MV-4-11 (cell line): ENCODE results near the gene ERBB2.
"Not testable (repeated sequence)": the region's sequence is repeated elsewhere in the genome, so short reads cannot be mapped to it uniquely, and the experiment has no call there.

Experiments
- DNase-seq: peaks from one replicate; lab custom pipeline; 2025; lab: John Stamatoyannopoulos, UW

ERBB2 gene

DNA sequence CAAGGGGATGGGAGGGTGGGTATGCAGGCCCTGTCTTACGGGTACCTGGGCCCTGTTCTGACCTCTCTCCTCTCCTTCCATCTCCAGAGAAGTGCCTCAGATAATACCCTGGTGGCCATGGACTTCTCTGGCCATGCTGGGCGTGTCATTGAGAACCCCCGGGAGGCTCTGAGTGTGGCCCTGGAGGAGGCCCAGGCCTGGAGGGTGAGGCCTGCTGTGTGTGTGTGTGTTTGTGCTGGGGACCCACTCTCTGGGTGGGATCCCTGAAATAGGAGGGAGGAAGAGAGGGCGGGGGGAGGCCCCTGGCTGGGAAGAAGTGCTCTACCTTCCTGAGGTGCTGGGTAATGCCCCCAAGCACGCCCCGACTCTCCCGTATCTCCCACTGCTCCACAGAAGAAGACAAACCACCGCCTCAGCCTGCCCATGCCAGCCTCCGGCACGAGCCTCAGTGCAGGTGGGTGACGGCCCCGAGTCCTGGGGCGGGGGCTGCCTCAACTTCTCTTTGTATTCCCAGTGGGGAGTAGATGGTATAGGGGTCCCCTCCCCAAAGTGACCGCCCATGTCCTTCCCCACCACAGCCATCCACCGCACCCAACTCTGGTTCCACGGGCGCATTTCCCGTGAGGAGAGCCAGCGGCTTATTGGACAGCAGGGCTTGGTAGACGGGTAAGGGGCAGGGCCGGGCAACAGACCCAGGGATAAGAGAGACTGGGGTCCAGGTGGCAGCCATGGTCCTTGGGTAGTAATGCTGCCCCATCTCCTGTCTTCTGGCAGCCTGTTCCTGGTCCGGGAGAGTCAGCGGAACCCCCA is 45.7 kb downstream of the ERBB2 start:
- DNase-seq, result no peak

DNA sequence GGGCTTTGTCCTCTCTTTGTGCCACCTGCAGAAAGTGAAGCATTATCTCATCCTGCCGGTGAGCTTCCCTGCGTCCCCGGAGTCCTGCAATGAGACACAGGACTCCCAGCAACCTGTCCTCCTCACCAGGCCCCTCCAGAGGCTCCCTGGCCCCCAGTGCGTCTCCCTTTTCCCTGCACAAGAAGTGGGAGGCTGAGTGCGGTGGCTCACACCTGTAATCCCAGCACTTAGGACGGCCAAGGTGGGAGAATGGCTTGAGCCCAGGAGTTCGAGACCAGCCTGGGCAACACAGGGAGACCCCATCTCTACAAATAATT is 46.2 kb downstream of the ERBB2 start:
- DNase-seq, result no peak

DNA sequence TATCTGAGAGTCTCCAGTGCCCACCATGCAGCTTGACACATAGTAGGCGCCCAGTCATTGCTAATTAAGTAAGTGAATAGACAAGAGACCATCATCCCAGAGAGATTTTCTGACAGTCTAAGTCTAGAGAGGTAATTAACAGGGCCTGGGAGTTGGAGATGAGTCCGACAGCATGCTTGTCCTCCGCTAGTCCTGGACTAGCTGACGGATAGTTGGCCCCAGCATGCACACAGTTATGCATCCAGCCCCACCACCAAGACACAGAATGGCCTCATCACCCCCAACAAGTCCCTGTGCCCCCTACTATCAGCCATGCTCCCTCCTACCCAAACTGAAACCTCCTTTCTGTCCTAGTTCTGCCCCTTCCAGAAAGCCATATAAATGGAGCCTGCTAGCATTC is 47.9 kb downstream of the ERBB2 start:
- no peak for DNase-seq

DNA sequence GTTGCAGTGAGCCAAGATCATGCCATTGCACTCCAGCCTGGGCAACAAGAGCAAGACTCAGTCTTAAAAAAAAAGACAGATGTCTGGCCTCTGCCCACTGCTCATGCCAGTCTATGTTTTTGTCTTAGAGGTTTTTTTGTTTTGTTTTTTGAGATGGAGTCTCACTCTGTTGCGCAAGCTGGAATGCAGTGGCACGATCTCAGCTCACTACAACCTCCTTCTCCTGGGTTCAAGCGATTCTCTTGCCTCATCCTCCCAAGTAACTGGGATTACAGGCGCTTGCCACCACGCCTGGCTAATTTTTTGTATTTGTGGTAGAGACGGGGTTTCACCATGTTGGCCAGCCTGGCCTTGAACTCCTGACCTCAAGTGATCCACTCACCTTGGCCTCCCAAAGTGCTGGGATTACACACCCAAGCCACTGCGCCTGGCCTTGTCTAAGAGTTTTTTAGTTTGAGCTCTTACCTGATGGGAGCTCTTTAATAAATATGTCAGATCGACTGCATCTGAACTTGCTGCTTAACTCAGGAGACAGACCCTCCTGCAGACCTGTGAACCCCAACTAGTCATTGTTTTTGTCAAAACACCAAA is 48.7 kb downstream of the ERBB2 start:
- not testable (repeated sequence) for DNase-seq

GRCh38 chr17:39750131-39751015 is 50.5 kb downstream of the ERBB2 start:
- DNase-seq, result no peak

DNA sequence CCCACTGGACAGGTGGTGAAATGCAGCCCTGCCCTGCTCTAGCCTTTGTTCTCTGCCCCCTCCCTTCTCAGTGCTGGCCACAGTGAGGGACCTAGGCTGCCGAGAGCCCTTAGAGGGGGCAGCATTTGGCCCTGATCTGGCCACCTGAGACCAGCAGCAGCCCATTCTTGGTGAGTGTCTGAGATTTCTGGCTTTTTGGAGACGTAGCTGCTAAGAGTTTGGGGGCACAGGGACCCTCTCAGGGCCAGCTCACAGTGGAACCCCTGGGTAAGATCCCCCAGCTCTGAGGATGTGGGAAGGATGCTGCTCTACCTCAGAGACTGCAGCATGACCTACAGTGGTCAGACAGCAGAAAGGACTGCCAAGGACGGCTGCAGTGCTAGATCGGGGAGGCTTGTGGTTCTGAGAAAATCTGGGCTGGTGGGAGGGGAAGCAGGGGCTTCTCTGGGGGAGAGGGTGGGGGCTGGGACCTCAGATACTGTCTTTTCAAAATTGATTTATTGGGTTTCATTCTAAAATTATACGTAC is 51.2 kb downstream of the ERBB2 start:
- DNase-seq, result no peak

GRCh38 chr17:39751637-39752036 is 51.8 kb downstream of the ERBB2 start:
- no peak for DNase-seq

GRCh38 chr17:39752241-39752881 is 52.5 kb downstream of the ERBB2 start:
- DNase-seq, result no peak

DNA sequence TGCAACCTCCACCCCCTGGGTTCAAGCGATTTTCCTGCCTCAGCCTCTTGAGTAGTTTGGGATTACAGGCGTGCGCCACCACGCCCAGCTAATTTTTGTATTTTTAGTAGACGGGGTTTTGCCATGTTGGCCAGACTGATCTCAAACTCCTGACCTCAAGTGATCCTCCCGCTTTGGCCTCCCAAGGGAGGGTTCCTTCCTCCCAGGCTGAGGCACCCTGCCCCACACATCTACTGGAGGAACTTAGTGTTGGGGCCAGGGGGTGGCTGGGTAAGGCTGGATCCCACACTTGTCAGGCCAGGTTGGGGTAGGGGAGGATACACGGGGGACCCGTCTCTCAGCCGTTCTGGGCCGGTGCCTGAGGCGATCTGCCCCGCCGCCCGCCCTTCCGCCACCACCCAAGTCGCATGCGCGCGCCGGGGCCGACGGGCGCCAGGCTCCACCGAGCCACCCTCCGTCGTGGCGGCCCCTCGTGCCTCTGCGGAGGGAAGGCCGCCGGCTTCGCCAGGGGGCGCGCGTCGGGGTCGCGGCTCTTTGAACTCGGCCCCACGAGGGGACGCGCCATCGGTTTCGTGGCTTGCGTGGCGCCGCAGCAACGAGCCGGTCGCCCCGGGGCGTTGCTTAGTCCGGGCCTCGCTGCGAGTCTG is 53.8 kb downstream of the ERBB2 start:
- peak; percentile 57 for DNase-seq

GRCh38 chr17:39754161-39754957 is 54.5 kb downstream of the ERBB2 start:
- DNase-seq, result peak; percentile 94

- DNase-seq, result no peak
Observed at GRCh38 chr17:39754958-39755553, 55.2 kb downstream of the ERBB2 start.

DNA sequence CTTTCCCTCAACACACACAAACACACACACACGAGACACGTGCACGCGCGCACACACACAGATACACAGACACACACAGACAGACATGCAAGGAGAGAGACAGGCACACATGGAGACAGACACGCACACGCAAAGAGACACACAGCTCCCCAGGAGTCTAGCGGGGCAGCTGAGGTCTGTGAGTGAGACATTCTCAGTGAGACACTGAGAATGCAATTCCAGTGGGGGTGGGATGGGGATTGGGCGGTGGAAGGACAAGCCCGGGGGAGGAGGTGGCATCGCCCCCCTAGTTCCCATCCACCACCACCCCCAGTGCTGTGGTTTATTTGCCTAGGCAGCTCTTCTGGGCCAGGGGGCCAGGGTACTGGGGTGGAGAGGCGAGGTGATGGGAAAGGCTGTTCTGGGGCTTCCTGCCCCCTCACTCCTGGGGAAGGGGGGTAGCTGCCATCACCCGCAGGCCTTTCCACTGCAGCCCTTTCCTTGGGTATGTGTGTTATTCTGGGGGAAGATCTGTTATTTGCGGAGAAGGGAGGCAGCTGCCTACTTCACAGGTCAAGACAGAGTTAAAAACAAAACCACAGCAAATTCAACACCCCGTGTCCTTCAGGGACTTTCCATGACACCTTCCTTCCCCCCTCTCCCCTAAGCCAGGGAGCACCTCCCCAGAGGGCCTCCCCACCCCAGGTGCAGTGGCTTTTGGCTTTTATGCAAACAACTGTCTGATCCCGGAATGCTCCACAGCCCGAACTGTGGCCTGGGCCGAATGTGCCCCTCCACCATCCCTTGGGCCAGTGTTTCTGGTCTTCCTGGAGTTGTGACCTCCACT is 55.9 kb downstream of the ERBB2 start:
- DNase-seq, result no peak

- no peak for DNase-seq
Observed at GRCh38 chr17:39756380-39757079, 56.7 kb downstream of the ERBB2 start.

DNA sequence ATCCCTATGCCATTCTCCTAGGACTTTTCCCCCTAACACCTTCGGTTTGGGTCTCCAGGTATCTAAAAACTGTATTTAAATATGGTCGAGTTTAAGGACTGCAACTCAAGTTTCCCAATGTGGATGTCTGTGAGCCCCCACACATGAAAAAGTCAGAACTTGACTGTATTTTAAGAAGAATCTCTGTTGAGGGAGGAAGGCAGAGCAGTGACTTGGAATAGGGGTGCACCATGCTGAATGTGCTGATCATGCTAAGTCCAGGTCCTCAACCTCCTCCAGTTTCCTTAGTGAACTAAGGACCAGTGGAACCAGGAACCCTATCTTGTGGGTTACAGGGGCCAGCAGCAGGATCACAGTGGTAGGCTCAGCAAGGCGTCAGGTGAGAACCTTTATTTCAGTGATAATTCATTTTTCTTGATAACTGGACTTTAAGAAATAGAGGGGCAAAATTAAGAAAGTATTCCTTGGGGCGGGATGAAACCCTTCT is 57.4 kb downstream of the ERBB2 start:
- DNase-seq, result no peak

DNA sequence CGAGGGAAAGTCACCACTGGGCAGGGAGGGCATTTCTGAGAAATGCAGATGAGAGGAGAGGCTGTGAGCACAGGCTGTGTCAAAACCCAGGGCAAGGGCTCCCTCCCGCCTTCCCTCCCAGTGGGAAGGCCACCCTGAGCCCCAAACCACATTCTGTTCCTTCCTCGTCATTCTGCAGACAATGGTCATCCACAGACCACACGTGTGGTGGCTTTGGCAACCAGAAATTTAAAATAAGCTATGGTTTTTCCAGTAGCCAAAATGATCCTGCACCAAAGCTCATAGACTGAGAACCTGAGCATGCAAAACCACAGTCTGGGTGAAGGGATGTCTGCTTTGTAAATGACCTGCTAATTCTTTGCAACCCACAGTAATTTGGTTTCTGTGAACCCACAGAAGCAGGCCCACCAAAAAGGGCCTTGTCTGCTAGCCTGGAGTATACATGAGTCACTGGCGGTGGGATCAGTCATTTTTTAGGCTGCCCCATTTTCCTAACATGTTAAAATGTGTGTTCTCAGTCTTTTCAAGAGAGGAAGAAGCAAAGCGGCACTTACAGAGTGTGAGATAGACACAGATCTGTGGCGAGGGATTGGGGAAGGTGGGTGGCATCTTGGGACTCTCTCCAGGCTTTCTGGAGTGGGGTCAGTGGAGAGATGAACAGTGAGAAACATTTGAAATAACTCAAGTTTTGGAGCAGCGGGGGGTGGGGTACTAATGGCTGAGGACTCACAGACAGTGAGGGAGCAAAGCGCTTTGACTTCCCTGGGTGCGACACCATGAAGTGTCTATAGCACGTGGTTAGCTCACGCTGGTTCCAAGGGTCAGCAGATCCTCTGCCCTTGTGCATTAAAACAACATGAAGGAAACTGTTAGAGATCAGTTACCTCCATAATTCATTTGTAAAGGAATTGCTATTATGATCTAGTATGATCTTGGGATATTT is 58.3 kb downstream of the ERBB2 start:
- DNase-seq, result peak; percentile 95

DNA sequence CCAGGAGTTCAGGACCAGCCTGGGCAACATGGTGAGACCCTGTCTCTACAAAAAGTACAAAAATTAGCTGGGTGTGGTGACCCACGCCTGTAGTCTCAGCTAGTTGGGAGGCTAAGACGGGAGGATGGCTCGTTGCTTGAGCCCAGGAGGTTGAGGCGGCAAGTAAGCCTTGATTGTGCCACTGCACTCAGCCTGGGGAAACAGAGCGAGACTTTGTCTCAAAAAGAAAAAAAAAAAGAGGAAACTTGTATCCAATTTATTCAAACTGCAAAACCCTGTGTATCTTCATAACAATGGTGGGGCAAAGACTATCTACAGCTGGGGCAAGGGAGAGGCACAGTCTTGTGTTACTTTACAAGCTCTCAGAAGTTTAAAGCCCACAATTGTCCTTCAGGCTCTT is 59.3 kb downstream of the ERBB2 start:
- DNase-seq, result no peak

DNA sequence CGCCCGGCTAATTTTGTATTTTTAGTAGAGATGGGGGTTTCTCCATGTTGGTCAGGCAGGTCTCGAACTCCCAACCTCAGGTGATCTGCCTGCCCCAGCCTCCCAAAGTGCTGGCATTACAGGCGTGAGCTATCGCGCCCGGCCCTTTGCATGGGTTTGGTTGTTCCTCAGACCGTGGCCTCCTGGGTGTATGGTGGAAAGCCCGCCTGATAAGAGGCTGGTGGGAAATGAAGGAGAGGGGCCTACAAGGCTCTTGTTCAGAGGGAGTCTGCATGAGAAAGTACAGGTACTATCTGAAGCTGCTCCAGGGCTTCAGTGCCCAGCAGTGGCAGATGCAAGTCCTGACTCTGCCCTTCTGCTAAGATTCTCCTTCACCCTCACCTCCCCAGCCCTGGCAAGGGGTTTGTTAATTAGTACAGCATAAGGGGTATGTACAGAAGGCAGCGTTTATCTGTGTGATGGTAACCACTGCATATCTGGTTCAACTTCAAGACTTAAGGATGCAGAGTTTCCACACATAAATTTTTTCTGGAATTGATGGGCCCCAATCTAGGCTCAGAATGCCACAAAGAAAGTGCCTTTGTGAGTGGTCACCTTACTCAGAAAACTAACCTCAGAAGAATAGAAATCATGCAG is 62.1 kb downstream of the ERBB2 start:
- DNase-seq, result no peak
